GM12872 (cell line): ENCODE results near the gene CYB5RL.

Experiments
- CTCF ChIP-seq: IDR thresholded peaks from 3 replicates; pipeline ENCODE4 v1.5.1; 2011; ENCODE audit warnings: low read depth, mild to moderate bottlenecking, low read length, moderate library complexity; ENCODE audit not compliant: insufficient read depth

Gene CYB5RL

GRCh38 chr1:54218883-54219687, 19.3 kb upstream of the CYB5RL start:
- no peak for TF ChIP-seq CTCF

GRCh38 chr1:54215523-54215922, 15.7 kb upstream of the CYB5RL start:
- no peak for TF ChIP-seq CTCF

- TF ChIP-seq CTCF, result no peak
Measured at GRCh38 chr1:54212872-54213271, 13.0 kb upstream of the CYB5RL start.

GRCh38 chr1:54207287-54207686, 7.5 kb upstream of the CYB5RL start:
- no peak for TF ChIP-seq CTCF

GRCh38 chr1:54204199-54204598, 4.4 kb upstream of the CYB5RL start:
- TF ChIP-seq CTCF, result no peak

- TF ChIP-seq CTCF, result no peak
Measured at GRCh38 chr1:54200519-54200997, 728 bp upstream of the CYB5RL start.

GRCh38 chr1:54199151-54199764, 572 bp downstream of the CYB5RL start:
- no peak for TF ChIP-seq CTCF
